AG10803 (cell line): Measurements from ENCODE around the gene POLR1A.

ENCODE experiments used
- DNase-seq: peaks from one replicate; pipeline ENCODE4 v3.0.0; 2010; ENCODE audit warnings: low read depth
- H3K4me3 ChIP-seq: 2 replicates; pipeline ENCODE4 v1.5.1; 2011; ENCODE audit warnings: mild to moderate bottlenecking, low read length, control low read depth
- TF ChIP-seq, protein P1 (sequence below): conservative IDR thresholded peaks from 2 replicates; pipeline ENCODE4 v1.5.1; 2011; ENCODE audit warnings: mild to moderate bottlenecking, low read length, control low read depth, inconsistent platforms

The POLR1A gene

GRCh38 chr2:86070868-86071267, 34.8 kb downstream of the POLR1A start:
- DNase-seq, result no peak
- H3K4me3 ChIP-seq, result no peak overlapping the region
- TF ChIP-seq, protein P1, sequence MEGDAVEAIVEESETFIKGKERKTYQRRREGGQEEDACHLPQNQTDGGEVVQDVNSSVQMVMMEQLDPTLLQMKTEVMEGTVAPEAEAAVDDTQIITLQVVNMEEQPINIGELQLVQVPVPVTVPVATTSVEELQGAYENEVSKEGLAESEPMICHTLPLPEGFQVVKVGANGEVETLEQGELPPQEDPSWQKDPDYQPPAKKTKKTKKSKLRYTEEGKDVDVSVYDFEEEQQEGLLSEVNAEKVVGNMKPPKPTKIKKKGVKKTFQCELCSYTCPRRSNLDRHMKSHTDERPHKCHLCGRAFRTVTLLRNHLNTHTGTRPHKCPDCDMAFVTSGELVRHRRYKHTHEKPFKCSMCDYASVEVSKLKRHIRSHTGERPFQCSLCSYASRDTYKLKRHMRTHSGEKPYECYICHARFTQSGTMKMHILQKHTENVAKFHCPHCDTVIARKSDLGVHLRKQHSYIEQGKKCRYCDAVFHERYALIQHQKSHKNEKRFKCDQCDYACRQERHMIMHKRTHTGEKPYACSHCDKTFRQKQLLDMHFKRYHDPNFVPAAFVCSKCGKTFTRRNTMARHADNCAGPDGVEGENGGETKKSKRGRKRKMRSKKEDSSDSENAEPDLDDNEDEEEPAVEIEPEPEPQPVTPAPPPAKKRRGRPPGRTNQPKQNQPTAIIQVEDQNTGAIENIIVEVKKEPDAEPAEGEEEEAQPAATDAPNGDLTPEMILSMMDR, result no peak

- TF ChIP-seq, protein P1, result no peak
- H3K4me3 ChIP-seq, result no peak overlapping the region
- DNase-seq, result no peak
Measured at GRCh38 chr2:86069783-86070339, 35.8 kb downstream of the POLR1A start.

DNA sequence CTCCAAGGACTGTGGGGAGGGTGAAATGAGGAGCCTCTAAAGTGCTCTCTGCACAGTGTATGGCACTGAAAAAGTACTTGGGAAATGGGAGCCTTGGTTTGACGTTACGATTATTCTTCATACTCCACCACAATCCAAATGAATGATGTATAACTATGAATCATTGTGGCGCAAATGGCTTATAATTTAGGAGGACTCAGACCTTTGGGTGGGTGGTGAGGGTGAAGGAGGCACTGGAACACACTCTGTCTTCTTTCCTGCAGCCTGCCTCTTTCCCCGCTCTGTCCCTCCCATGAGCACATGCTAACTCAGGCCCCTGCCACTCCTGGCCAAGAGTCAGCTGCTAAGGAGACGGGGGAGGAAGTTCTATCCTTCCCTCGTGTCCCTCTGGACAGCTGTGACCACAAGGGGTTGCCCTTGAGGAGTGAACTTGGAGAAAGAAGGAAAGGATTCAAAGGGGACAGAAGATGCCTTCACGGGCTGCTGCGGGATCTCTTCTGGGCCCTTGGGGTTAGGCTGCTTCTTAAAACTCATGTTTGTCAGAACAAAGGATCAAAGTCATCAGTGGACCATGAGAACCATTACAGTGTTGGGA, 36.5 kb downstream of the POLR1A start:
- no peak overlapping the region for H3K4me3 ChIP-seq
- no peak for DNase-seq
- TF ChIP-seq, protein P1, result no peak

DNA sequence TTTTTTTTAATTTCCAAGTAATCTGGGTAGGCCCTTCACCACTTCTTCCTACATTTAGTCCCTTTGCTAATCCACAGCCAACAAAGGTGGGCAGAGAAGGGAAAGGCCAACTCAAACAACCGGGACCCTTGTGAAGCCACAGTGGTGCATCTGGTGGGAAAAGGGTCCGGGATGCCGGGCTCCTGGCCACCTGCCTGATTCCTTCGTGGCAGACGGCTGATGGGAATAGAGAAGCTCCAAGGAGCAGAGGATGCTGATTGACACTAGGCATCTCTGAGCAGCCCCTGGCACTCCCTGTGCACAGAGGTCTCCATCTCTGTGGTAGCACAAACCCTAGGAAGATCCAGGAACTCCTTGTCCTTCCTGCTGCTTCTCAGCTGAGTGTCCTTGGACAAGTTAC, 37.0 kb downstream of the POLR1A start:
- H3K4me3 ChIP-seq, result no peak overlapping the region
- TF ChIP-seq, protein P1, result no peak
- DNase-seq, result no peak

GRCh38 chr2:86068136-86068588, 37.5 kb downstream of the POLR1A start:
- TF ChIP-seq, protein P1, result no peak
- DNase-seq, result peak; percentile 30
- no peak overlapping the region for H3K4me3 ChIP-seq

DNA sequence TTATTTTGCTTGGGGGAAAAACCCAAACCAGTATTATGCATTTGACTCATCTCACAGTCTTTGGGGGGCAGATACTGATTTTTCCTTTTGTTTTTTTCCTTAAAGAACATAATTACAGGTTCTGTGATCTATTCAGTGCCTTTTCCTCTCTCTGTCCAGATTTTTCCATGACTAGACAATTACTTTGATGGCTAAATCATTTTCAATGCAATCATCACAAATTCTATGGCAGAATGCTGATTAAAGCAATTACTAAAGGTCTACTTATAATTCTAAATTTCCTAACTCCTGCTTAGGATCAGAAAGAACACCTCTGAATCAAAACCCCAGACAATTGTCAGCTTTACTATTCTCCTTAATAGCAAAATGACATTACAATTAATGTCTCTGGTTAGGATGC, 38.8 kb downstream of the POLR1A start:
- no peak overlapping the region for H3K4me3 ChIP-seq
- DNase-seq, result no peak
- TF ChIP-seq, protein P1, result no peak

- H3K4me3 ChIP-seq, result no peak overlapping the region
- DNase-seq, result no peak
- TF ChIP-seq, protein P1, result no peak
Measured at GRCh38 chr2:86066007-86066578, 39.6 kb downstream of the POLR1A start.
